Measurements from ENCODE around the gene SLC66A1. TPM values are rescaled to one million over a fixed set of nuclear protein-coding genes. Genes with fewer than 3 reads are reported as not detected.
A peak's percentile ranks its signal among the peaks of the same experiment; 100 is the strongest.
"Not testable (repeated sequence)": the region's sequence is repeated elsewhere in the genome, so short reads cannot be mapped to it uniquely, and the experiment has no call there.

Gene SLC66A1
- total RNA-seq, 6 experiments from 2014 or later, result 8.4 to 20.6 (median 11.2) TPM

- Histone ChIP-seq H3K27ac (peak overlapping the region; percentile 61 to 78 (median 78)), H3K36me3 (peaks cover 0 to 9% (median under 1%) of the 10 kb centered on the region in 4 donors), H3K4me1 (peaks cover 0 to 19% (median 8%) of the 10 kb centered on the region in 4 donors), H3K4me3 (peak overlapping the region; percentile 51 to 66 (median 63)), H3K9me3 (peaks cover 0 to 4% (median under 1%) of the 10 kb centered on the region in 4 donors), H3K27me3 (no peaks in the 10 kb centered on the region)
- ATAC-seq (peak; percentile 16 to 35 (median 20)), DNase-seq (no peak)
- 17% methylated on average over 2 of the region's 2 CpGs for WGBS (ENCODE audit: insufficient coverage, low coverage, low lambda C conversion rate, missing lambda C conversion rate)
- intact Hi-C loops (cut with DNase I), result no loop called here
- TF ChIP-seq CTCF (IDR thresholded peaks at IDR 0.05) (no peak), POLR2A (IDR thresholded peaks at IDR 0.05) (no peak)
These were observed 22.9 kb upstream of the SLC66A1 start for GRCh38 chr1:19289244-19289643.

GRCh38 chr1:19294638-19295037 is 17.5 kb upstream of the SLC66A1 start:
- Histone ChIP-seq H3K9me3 (peaks cover 0 to 15% (median 7%) of the 10 kb centered on the region in 4 donors), H3K27ac (no peak overlapping the region), H3K36me3 (no peaks in the 10 kb centered on the region), H3K27me3 (no peaks in the 10 kb centered on the region), H3K4me1 (peaks cover 0 to 3% (median 0%) of the 10 kb centered on the region in 4 donors), H3K4me3 (no peak overlapping the region)
- TF ChIP-seq CTCF (IDR thresholded peaks at IDR 0.05) (no peak), POLR2A (IDR thresholded peaks at IDR 0.05) (no peak)
- WGBS (ENCODE audit: insufficient coverage, low coverage, low lambda C conversion rate, missing lambda C conversion rate), result 100% methylated on average over 1 of the region's 2 CpGs
- DNase-seq, result no peak
- intact Hi-C loops (cut with DNase I), result no loop called here
- no peak for ATAC-seq

GRCh38 chr1:19300211-19300610 is 11.9 kb upstream of the SLC66A1 start:
- H3K27me3 ChIP-seq, result no peaks in the 10 kb centered on the region
- intact Hi-C loops (cut with DNase I), result no loop called here
- H3K4me3 ChIP-seq, result no peak overlapping the region
- peaks cover 0 to 1% (median 0%) of the 10 kb centered on the region in 4 donors for H3K9me3 ChIP-seq
- H3K36me3 ChIP-seq, result peaks cover 7 to 23% (median 9%) of the 10 kb centered on the region in 4 donors
- no peak for ATAC-seq
- no peaks in the 10 kb centered on the region for H3K4me1 ChIP-seq
- no peak overlapping the region for H3K27ac ChIP-seq
- DNase-seq, result no peak
- TF ChIP-seq CTCF (IDR thresholded peaks at IDR 0.05) (no peak), POLR2A (IDR thresholded peaks at IDR 0.05) (no peak)
- WGBS (ENCODE audit: insufficient coverage, low coverage, low lambda C conversion rate, missing lambda C conversion rate), result no CpG with 5 or more reads among the region's 2 CpGs

GRCh38 chr1:19304081-19304480 is 8.0 kb upstream of the SLC66A1 start:
- 100% methylated on average over 1 of the region's 10 CpGs for WGBS (ENCODE audit: insufficient coverage, low coverage, low lambda C conversion rate, missing lambda C conversion rate)
- H3K4me1 ChIP-seq; H3K27ac ChIP-seq; intact Hi-C loops (cut with DNase I); ATAC-seq; DNase-seq; H3K9me3 ChIP-seq; H3K4me3 ChIP-seq; H3K27me3 ChIP-seq: not testable (repeated sequence)
- H3K36me3 ChIP-seq, result peaks cover 7 to 48% (median 19%) of the 10 kb centered on the region in 4 donors

- intact Hi-C loops (cut with DNase I), result no loop called here
- H3K4me1 ChIP-seq, result peaks cover 0 to 3% (median under 1%) of the 10 kb centered on the region in 4 donors
These were observed 6.2 kb upstream of the SLC66A1 start for GRCh38 chr1:19305880-19306279.

More at GRCh38 chr1:19305880-19306279, 6.2 kb upstream of the SLC66A1 start:
- Histone ChIP-seq H3K9me3 (no peaks in the 10 kb centered on the region), H3K27me3 (no peaks in the 10 kb centered on the region), H3K4me3 (no peak overlapping the region), H3K27ac (no peak overlapping the region), H3K36me3 (peaks cover 7 to 48% (median 19%) of the 10 kb centered on the region in 4 donors)
- 88% methylated on average over 1 of the region's 11 CpGs for WGBS (ENCODE audit: insufficient coverage, low coverage, low lambda C conversion rate, missing lambda C conversion rate)
- TF ChIP-seq POLR2A (IDR thresholded peaks at IDR 0.05) (no peak), CTCF (IDR thresholded peaks at IDR 0.05) (no peak)
- ATAC-seq (no peak), DNase-seq (no peak)
